Activated CD4-positive, alpha-beta T cell treated with anti-CD3 and anti-CD28 coated beads, Interleukin-2, Interleukin-6, amounts not matched to agents 100 ng/mL and 50 ng/mL, durations not matched to agents 16 hours and 8 hours (primary cell): ENCODE results near the gene LRSAM1.

Source experiments
- DNase-seq: peaks from one replicate; pipeline ENCODE4 v3.0.0-alpha.2; 2020

Gene LRSAM1

DNA sequence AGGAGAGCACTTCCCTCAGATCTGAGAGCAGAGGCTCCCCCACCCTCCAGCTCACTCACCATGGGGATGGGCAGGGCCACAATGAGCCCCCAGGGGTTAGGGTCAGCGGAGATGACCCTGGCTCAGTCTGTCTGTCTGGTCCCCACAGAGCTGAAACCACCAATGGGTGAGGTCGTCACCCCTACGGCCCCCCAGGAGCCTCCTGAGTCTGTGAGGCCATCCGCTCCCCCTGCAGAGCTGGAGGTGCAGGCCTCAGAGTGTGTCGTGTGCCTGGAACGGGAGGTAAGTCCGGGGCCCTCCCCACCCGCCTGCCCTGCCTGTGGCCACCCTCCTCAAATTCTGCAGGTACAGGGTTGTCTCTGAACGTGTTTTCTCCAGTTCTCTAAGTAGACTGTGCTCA, 49.6 kb downstream of the LRSAM1 start:
- no peak for DNase-seq

DNA sequence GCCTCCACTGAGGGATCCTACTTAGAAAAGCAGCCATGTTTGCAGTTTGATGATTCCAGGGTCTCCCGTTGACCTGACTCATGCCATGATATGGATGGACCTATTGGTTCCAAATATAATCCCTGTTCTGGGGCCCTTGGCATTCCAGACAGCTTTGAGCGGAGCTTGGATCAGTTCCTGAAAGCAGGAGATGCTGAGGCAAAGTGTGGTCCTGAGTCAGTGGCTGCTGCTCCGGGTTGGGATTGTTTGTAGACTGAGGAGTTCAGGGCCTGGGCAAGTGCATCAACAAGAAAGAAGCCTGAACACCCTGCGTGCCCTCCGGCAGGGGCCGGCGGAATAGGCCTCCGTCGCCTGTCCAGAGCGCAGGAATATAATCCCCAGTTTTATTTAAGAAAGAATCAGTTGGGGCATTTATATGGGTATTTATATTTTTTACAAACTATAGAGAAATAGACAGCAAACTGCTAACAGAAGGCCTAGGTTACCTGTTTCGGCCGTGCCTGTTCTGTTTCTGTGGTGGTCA, 50.6 kb downstream of the LRSAM1 start:
- no peak for DNase-seq

- DNase-seq = no peak
Measured at GRCh38 chr9:127502706-127503378, 51.5 kb downstream of the LRSAM1 start.

GRCh38 chr9:127503379-127503921, 52.1 kb downstream of the LRSAM1 start:
- DNase-seq = no peak

DNA sequence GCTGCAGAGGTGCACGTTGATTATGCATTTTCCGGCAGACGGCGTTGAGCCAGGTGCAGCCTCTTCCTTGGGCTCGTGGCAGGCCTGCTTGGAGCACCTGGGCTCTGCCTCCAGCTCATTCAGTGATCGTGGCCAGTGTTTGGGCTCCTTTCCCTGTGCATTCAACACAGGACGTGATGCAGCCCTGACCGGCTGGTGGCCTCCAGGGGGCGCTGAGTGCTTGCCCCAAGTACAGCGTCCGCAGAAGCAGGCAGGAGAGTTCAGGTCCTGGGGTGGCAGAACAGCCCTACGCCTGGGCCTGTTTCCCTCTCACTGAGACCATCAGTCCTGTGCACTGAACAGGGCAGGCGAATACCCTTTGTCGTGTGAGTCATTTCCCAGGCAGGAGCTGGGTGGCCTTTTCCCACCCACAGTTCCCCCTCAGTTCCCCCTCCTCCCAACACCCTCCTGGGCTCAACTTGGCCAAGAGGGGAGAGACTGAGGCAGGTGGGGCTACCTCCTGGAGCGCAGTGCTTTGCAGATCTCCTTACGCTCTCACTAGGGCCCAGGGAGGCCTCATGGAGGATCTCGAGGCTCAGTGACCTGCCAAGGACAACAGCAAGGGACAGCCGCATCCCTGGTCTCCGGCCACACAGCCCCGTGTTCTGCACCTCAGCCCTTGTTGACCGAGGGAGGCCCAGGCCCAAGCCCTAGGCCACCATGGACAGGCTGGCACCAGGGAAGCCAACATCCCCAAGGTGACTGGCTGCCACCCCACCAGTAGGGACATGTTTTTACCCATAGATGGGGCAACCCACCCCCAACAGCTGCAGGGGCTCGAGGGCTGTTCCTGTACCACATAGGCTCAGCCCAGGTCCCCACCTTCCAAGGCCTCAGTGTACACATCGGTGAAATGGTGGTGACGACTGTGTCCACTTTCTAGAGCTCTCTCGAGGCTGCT, 52.9 kb downstream of the LRSAM1 start:
- DNase-seq = peak; percentile 85

DNA sequence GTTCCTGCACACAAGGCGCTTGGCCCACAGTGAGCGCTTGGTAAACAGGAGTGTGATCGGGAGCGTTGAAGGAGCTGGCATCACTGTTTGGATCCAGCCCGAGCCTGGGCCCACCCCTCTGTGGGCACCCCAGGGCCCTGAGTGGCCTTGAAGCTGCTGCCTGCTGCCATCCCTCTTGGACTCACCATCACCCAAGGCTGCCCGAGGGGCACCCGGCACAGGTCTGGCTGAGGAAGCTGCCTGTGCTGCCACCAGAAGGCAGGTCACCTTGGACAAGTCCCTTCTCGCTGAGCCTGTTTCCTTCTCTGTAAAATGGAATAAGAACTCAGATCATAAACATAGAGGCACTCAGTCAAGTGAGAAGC, 53.6 kb downstream of the LRSAM1 start:
- no peak for DNase-seq

- peak; percentile 36 for DNase-seq
Measured at GRCh38 chr9:127505396-127506116, 54.2 kb downstream of the LRSAM1 start.

GRCh38 chr9:127506117-127506813, 55.0 kb downstream of the LRSAM1 start:
- DNase-seq = no peak

DNA sequence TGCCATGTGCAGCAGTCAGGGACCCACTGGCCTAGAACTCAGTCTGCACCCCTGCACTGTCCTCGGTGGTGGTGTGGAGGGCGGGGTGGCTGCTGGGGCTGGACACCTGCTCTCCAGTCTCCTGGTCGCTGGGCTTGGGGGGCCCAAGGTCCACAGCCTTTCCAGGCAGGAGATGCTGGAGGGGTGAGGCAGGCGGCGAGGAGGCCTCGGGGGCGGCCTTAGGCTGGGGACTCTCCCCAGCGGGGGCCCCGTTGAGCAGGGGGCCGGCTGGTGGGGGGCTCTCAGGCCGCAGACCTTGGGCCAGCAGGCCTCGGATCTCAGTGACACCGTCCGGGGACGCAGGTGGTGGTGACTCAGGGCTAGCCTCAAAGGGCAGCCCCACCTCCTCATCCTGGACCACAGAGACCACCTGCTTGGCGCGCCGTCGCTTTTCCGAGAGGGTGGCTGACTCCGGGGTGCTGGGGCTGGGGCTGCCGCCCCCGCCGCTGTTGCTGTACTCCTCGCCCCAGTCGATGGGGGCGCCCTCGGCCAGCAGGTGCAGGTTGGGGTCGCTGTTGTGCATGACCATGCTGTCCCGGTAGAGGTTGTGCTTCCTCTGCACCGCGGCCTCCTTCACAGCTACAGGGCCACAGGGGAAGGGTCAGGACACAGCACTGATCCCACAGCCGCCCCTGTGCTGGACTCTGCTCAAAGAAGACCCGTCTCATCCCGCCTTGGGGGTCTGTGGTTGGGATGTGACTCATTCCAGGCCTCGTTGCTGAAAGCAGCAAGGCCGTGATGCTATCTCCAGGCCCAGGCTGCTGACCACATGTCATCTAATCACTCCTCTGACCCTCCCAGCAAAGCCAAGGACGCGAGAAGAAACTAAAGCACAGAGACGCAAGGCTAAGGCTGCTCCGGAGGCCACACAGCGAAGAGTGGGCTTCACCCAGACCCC, 55.8 kb downstream of the LRSAM1 start:
- no peak for DNase-seq

DNA sequence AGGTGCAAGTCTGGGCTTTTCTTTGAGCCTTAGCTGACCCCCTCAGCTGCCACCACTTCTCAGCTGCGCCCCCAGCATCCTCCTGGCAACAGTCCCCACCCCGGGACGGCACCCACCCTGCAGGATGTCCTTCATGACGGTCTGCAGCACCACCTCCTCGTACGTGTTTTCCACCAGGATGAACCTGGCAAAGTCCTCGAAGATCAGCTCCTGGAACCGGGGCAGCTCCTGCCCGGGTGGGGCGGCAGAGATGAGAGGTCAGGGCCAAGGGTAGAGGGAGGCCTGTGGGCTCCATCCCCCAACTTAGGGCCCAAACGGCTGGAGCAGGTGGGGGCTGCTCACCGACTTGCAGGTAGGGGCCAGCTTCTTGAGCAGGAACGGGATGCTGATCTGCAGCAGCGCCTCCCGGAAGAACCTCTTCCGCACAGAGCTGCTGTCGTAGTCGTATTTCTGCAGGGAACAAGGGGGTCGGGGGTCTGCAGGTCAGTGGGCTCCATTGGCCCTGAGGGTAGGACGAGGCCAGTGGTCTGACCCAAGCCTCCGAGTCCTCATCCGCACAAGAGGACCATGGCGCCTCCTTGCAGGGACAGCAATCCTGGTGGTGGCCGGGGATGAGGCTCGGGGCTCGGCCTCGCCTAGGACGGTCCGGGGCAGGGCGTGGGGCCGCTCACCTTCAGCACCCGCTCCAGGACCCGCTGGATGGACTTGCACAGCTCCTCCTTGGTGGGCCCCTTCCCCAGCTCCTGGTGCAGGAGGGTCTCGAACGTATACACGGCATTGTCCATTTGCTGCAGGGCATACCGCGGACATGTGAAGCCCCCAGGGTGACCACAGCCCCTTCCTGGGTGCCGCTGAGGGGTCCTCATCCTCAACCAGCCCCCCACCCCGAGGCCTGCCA, 56.7 kb downstream of the LRSAM1 start:
- DNase-seq = no peak

DNA sequence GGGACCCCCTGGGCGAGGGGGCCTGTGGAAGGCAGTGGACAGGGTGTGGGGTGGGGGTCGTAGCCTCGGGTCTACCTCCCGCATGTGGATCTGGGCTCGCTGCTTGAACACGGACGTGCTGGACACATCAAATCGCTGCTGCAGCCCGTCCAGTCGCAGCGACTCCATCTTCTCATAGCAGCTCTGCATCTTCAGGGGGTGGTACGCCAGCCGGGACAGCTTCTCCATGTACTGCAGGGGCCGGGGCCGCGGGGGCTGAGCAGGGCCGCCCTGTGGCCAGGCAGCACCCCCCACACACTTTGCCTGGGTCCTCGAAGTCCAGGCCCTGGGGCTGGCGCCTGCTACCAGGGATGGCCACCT, 57.6 kb downstream of the LRSAM1 start:
- no peak for DNase-seq

GRCh38 chr9:127509261-127509954, 58.1 kb downstream of the LRSAM1 start:
- no peak for DNase-seq

DNA sequence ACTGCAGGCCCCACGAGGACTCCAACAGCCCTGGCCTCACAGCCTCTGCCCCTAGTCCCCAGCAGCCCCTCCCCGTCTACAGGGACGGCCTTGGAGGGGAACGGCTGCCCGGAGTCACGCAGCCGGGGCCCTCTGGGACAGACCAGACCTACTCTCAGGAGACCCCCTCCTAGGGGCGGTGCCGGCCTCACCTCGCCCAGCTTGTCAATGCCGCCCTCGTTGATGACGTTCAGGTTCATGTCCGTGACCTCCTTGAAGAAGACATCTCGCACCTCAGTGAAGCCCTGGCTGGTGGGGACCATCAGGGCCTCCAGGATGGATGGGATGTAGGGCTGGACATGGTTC, 58.6 kb downstream of the LRSAM1 start:
- DNase-seq = no peak

DNA sequence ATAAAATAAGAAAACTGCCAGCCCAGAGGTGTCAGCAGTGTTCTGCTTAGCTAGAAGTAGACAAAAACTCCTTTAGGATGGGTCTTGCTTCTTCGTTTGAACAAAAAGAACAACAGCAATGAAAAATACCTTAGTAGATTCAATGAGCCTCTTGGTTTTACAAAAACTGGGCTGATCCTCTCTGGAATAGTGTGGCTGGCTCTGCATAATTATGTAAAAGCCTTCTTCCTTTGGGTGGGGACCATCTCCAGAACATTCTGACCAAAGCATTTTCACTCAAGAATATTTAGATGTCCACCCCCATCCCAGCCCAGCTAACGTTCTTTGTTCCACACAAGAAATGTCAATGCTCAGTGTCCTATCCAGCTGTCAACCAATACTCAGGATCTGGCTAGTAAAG, 63.2 kb downstream of the LRSAM1 start:
- DNase-seq = no peak

- DNase-seq = no peak
Measured at GRCh38 chr9:127516835-127517607, 65.7 kb downstream of the LRSAM1 start.

GRCh38 chr9:127517620-127518019, 66.3 kb downstream of the LRSAM1 start:
- no peak for DNase-seq

DNA sequence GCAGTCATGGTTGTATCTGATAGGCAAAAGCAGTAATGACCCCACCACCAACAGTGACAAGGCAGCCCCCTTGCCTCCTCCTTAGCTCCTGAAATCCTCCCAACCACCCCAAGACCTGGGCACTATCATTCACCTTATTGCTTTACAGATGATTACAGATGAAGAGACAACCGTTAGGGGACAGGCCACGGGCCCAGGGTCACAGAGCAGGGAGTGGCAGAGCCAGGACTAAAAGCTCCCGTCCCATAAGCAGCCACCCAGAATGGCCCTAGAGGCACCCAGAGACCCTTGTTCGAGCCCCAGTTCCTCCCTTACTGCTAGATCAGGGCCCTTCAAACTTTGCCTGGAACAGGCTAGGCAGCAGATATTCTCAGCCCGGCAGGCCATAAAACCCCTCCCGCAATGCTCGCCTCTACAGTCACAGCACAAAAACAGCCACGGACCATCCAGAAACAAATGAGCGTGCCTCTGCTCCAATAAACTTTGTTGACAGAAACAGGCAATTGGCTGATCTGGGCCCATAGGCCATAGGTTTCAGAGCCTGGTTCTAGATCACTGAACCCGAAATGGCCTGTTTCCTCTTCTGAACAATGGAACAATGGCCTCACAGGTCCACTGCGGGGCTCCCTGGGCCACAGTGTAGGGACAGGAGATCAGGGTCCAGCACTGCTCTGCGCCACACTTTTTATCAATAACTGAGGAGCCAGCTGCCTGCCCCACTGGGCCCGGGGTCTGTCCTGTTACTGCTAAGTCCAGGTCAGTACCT, 67.0 kb downstream of the LRSAM1 start:
- DNase-seq = no peak
